HEK293T (cell line): ENCODE results near the gene KLK8.
"Not testable (repeated sequence)": the region's sequence is repeated elsewhere in the genome, so short reads cannot be mapped to it uniquely, and the experiment has no call there.

ENCODE experiments used
- CTCF ChIA-PET: fragments of 350-600 bp; formaldehyde crosslinking; extraction: SDS; loops from one replicate; lab custom pipeline; 2021; ENCODE audit warnings: antibody characterized with exemption, inconsistent platforms; lab: Yijun Ruan, JAX
- POLR2A ChIA-PET: fragments of 350-600 bp; formaldehyde crosslinking; extraction: SDS; loops from one replicate; lab custom pipeline; 2020; ENCODE audit warnings: antibody characterized with exemption, inconsistent platforms; lab: Yijun Ruan, JAX
- DNase-seq: peaks from one replicate; pipeline ENCODE4 v3.0.0; 2012; ENCODE audit warnings: mixed read lengths; ENCODE audit errors: extremely low spot score
- ARNT ChIP-seq: fragments of 450-650 bp; IDR thresholded peaks from 2 replicates; pipeline ENCODE4 v1.6.1; 2017; ENCODE audit warnings: mild to moderate bottlenecking
- BHLHE40 ChIP-seq: fragments of 450-650 bp; IDR thresholded peaks from 2 replicates; pipeline ENCODE4 v1.6.1; 2016; ENCODE audit warnings: mild to moderate bottlenecking, moderate library complexity, borderline replicate concordance
- CTBP1 ChIP-seq: fragments of 450-650 bp; IDR thresholded peaks from 2 replicates; pipeline ENCODE4 v1.6.1; 2016; ENCODE audit warnings: borderline replicate concordance
- ELF4 ChIP-seq: fragments of 450-650 bp; IDR thresholded peaks from 2 replicates; pipeline ENCODE4 v1.6.1; 2017; ENCODE audit warnings: antibody characterized with exemption
- FOXA1 ChIP-seq: fragments of 450-650 bp; IDR thresholded peaks from 2 replicates; pipeline ENCODE4 v1.6.1; 2016; ENCODE audit warnings: mild to moderate bottlenecking
- FOXK2 ChIP-seq: fragments of 450-650 bp; IDR thresholded peaks from 2 replicates; pipeline ENCODE4 v1.6.1; 2016; ENCODE audit warnings: mild to moderate bottlenecking
- FOXM1 ChIP-seq: fragments of 450-650 bp; IDR thresholded peaks from 2 replicates; pipeline ENCODE4 v1.6.1; 2017; ENCODE audit warnings: mild to moderate bottlenecking, borderline replicate concordance
- HDGF ChIP-seq: fragments of 450-650 bp; IDR thresholded peaks from 2 replicates; pipeline ENCODE4 v1.6.1; 2017; ENCODE audit warnings: antibody characterized with exemption, borderline replicate concordance
- L3MBTL2 ChIP-seq: fragments of 450-650 bp; conservative IDR thresholded peaks from 2 replicates; pipeline ENCODE4 v1.6.1; 2016; ENCODE audit warnings: mild to moderate bottlenecking
- LEF1 ChIP-seq: fragments of 450-650 bp; IDR thresholded peaks from 2 replicates; pipeline ENCODE4 v1.6.1; 2017; ENCODE audit warnings: mild to moderate bottlenecking, borderline replicate concordance
- NFRKB ChIP-seq: fragments of 450-650 bp; IDR thresholded peaks from 2 replicates; pipeline ENCODE4 v1.6.1; 2016; ENCODE audit warnings: mild to moderate bottlenecking, moderate library complexity
- PKNOX1 ChIP-seq: fragments of 450-650 bp; IDR thresholded peaks from 2 replicates; pipeline ENCODE4 v1.6.1; 2016
- SP1 ChIP-seq: fragments of 450-650 bp; IDR thresholded peaks from 2 replicates; pipeline ENCODE4 v1.6.1; 2017
- SUZ12 ChIP-seq: fragments of 450-650 bp; IDR thresholded peaks from 2 replicates; pipeline ENCODE4 v1.6.1; 2016; ENCODE audit warnings: mild to moderate bottlenecking
- TARDBP ChIP-seq: fragments of 450-650 bp; IDR thresholded peaks from 2 replicates; pipeline ENCODE4 v1.6.1; 2016
- ZNF384 ChIP-seq: fragments of 450-650 bp; IDR thresholded peaks from 2 replicates; pipeline ENCODE4 v1.6.1; 2016

KLK8 gene

DNA sequence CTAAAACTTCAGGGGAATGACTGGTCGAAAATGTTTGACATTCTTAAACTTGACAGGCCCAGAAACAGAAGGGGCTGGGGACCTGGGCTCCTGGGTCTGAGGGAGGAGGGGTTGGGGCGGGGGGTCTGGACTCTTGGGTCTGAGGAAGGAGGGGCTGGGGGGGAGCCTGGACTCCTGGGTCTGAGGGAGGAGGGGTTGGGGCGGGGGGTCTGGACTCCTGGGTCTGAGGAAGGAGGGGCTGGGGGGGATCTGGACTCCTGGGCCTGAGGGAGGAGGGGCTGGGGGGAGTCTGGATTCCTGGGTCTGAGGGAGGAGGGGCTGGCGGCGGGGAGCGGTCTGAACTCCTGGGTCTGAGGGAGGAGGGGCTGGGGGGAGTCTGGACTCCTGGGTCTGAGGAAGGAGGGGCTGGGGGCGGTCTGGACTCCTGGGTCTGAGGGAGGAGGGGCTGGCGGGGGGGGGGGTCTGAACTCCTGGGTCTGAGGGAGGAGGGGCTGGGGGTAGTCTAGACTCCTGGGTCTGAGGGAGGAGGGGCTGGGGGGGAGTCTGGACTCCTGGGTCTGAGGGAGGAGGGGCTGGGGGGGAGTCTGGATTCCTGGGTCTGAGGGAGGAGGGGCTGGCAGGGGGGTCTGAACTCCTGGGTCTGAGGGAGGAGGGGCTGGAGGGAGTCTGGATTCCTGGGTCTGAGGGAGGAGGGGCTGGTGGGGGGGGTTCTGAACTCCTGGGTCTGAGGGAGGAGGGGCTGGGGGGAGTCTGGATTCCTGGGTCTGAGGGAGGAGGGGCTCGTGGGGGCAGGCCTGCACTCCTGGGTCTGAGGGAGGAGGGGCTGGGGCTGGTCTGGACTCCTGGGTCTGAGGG lies 26.5 kb downstream of the KLK8 start:
- ChIA-PET CTCF (no interaction called here), POLR2A (no interaction called here)
- TF ChIP-seq LEF1 = no peak
- no peak for TF ChIP-seq ZNF384
- TF ChIP-seq TARDBP = no peak
- DNase-seq = no peak

GRCh38 chr19:50972795-50973376 lies 28.5 kb downstream of the KLK8 start:
- POLR2A ChIA-PET = no interaction called here
- no peak for DNase-seq
- TF ChIP-seq ELF4 (no peak), HDGF (no peak), PKNOX1 (no peak), NFRKB (no peak), TARDBP (no peak), L3MBTL2 (no peak), BHLHE40 (no peak), SUZ12 (no peak), FOXA1 (no peak), FOXK2 (no peak), CTBP1 (no peak), SP1 (no peak), ARNT (no peak), ZNF384 (no peak), LEF1 (no peak), FOXM1 (no peak)
- CTCF ChIA-PET = no interaction called here

GRCh38 chr19:50969810-50970209 lies 31.6 kb downstream of the KLK8 start:
- POLR2A ChIA-PET, CTCF ChIA-PET, DNase-seq: not testable (repeated sequence)

DNA sequence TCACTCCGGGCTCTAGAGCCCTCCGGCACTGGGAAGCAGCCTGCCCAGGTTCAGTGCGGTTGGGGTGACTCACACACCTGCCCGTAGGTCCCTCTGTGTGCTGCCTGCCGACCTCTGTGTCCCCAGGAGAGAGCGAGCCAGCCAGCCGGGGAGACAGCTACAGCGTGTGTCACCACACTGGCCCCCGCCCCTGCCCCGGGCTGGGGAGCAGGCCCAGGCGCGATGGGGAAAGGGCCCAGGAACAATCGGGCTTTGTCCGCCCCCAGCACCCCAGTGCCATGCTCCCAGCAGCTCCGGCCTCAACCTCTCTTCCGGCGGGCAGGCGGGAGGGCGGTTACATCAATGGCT lies 32.0 kb downstream of the KLK8 start, which contains the start of gene KLK6:
Gene KLK6, minus strand, starts transcription at position 179 of the 348 bp plus-strand sequence. CDS start 1,487 bp downstream, outside the sequence.
- DNase-seq = no peak
- TF ChIP-seq L3MBTL2 = no peak
- POLR2A ChIA-PET = no interaction called here
- CTCF ChIA-PET = no interaction called here

- no peak for DNase-seq
- TF ChIP-seq ZNF384 (no peak), SP1 (no peak), HDGF (no peak), PKNOX1 (no peak), ELF4 (no peak), NFRKB (no peak), L3MBTL2 (no peak), ARNT (no peak)
- CTCF ChIA-PET = no interaction called here
- POLR2A ChIA-PET = no interaction called here
Measured at GRCh38 chr19:50968716-50969412, 32.5 kb downstream of the KLK8 start.

- CTCF ChIA-PET = no interaction called here
- POLR2A ChIA-PET = no interaction called here
- TF ChIP-seq ELF4 = no peak
- no peak for TF ChIP-seq CTBP1
- no peak for TF ChIP-seq ZNF384
- no peak for TF ChIP-seq BHLHE40
- no peak for TF ChIP-seq HDGF
- TF ChIP-seq SP1 = no peak
- TF ChIP-seq FOXA1 = no peak
- no peak for TF ChIP-seq LEF1
- no peak for TF ChIP-seq PKNOX1
- no peak for TF ChIP-seq L3MBTL2
- no peak for TF ChIP-seq FOXK2
- no peak for TF ChIP-seq SUZ12
- TF ChIP-seq FOXM1 = no peak
- TF ChIP-seq NFRKB = no peak
- no peak for TF ChIP-seq ARNT
- TF ChIP-seq TARDBP = no peak
- DNase-seq = no peak
Measured at GRCh38 chr19:50967929-50968715, 33.3 kb downstream of the KLK8 start.
